Esophagus (tissue), 2 donors: ENCODE data around the gene CDC42EP2. TPM values are rescaled to one million over a fixed set of nuclear protein-coding genes. Genes with fewer than 3 reads are reported as not detected.
A peak's percentile ranks its signal among the peaks of the same experiment; 100 is the strongest.

Experiments
- H3K27ac ChIP-seq, 2 donors: one replicate each; pipeline ENCODE4 v1.5.1; 2013; ENCODE audit warnings: low read depth in 2 of 2, mild to moderate bottlenecking in 2 of 2, inconsistent platforms in 1 of 2, low read length in 1 of 2, moderate library complexity in 1 of 2
- H3K27me3 ChIP-seq, 2 donors: one replicate each; pipeline ENCODE4 v1.6.1; 2013; ENCODE audit warnings: low read length in 2 of 2, control low read depth in 1 of 2, mild to moderate bottlenecking in 1 of 2; ENCODE audit not compliant: insufficient read depth in 2 of 2, control insufficient read depth in 1 of 2
- H3K36me3 ChIP-seq, 2 donors: one replicate each; pipeline ENCODE4 v1.6.1; 2013; ENCODE audit warnings: low read length in 1 of 2; ENCODE audit not compliant: control insufficient read depth in 2 of 2, insufficient read depth in 2 of 2
- H3K4me1 ChIP-seq, 2 donors: one replicate each; pipeline ENCODE4 v1.6.1; 2013; ENCODE audit warnings: low read length in 1 of 2; ENCODE audit not compliant: control insufficient read depth in 2 of 2, insufficient read depth in 2 of 2
- H3K4me3 ChIP-seq, 2 donors: one replicate each; pipeline ENCODE4 v1.5.1; 2013; ENCODE audit warnings: low read length in 2 of 2, mild to moderate bottlenecking in 2 of 2, low read depth in 1 of 2, moderate library complexity in 1 of 2
- H3K9me3 ChIP-seq, 2 donors: one replicate each; pipeline ENCODE4 v1.6.1; 2013; ENCODE audit warnings: mild to moderate bottlenecking in 2 of 2, low read depth in 1 of 2, low read length in 1 of 2, moderate library complexity in 1 of 2; ENCODE audit not compliant: control insufficient read depth in 2 of 2, insufficient read depth in 1 of 2
- WGBS, 2 donors: extraction: QIAGEN DNeasy Blood & Tissue Kit; methylation state at CpG; one replicate each; pipeline ENCODE4 v1.1.7; 2013; 5-methylcytosine and 5-hydroxymethylcytosine counted together
- polyA plus RNA-seq, 2 donors: library from polyadenylated mRNA; stranded (reverse); fragments of 200-250 nt; gene quantifications; one replicate each; pipeline ENCODE4 v1.2.3, GENCODE V29; 2013
- donor health status: healthy with polysubstance abuse.
- donor health status: Bipolar disorder and iron deficiency.

CDC42EP2 gene
- polyA plus RNA-seq, 2 donors: 4.4 to 4.7 TPM

GRCh38 chr11:65307298-65308229 is 7.1 kb upstream of the CDC42EP2 start:
- WGBS, 2 donors: 85 to 87% methylated on average over 6 of the region's 6 CpGs

GRCh38 chr11:65308281-65308891 is 6.3 kb upstream of the CDC42EP2 start:
- WGBS, 2 donors: 30 to 53% methylated on average over 7 of the region's 7 CpGs
- peaks cover 0 to 2% of the 10 kb centered on the region in 2 donors for H3K4me1 ChIP-seq
- H3K9me3 ChIP-seq: no peaks in the 10 kb centered on the region
- peak overlapping the region; percentile 19 to 27 for H3K27ac ChIP-seq
- H3K36me3 ChIP-seq: peaks cover 0 to 3% of the 10 kb centered on the region in 2 donors
- H3K4me3 ChIP-seq: no peak overlapping the region
- no peaks in the 10 kb centered on the region for H3K27me3 ChIP-seq

More at GRCh38 chr11:65307298-65308229, 7.1 kb upstream of the CDC42EP2 start:
- no peaks in the 10 kb centered on the region for H3K9me3 ChIP-seq
- peaks cover 2% of the 10 kb centered on the region in 2 donors for H3K4me1 ChIP-seq
- no peaks in the 10 kb centered on the region for H3K27me3 ChIP-seq
- peak overlapping the region; percentile 13 to 19 for H3K27ac ChIP-seq
- peaks cover 0 to 3% of the 10 kb centered on the region in 2 donors for H3K36me3 ChIP-seq
- no peak overlapping the region for H3K4me3 ChIP-seq

- WGBS, 2 donors: 59 to 64% methylated on average over 5 of the region's 5 CpGs
- H3K4me1 ChIP-seq: peaks cover 0 to 4% of the 10 kb centered on the region in 2 donors
- no peaks in the 10 kb centered on the region for H3K36me3 ChIP-seq
- H3K4me3 ChIP-seq: no peak overlapping the region
- no peaks in the 10 kb centered on the region for H3K27me3 ChIP-seq
- peak overlapping the region in 1 of 2 donors; percentile 8 for H3K27ac ChIP-seq
- H3K9me3 ChIP-seq: no peaks in the 10 kb centered on the region
Measured at GRCh38 chr11:65309006-65309405, 5.7 kb upstream of the CDC42EP2 start.

GRCh38 chr11:65310215-65310614 is 4.5 kb upstream of the CDC42EP2 start:
- no peaks in the 10 kb centered on the region for H3K27me3 ChIP-seq
- H3K9me3 ChIP-seq: no peaks in the 10 kb centered on the region
- H3K4me3 ChIP-seq: no peak overlapping the region
- WGBS, 2 donors: 57 to 72% methylated on average over 10 of the region's 10 CpGs
- peaks cover 0 to 4% of the 10 kb centered on the region in 2 donors for H3K4me1 ChIP-seq
- no peak overlapping the region for H3K27ac ChIP-seq
- no peaks in the 10 kb centered on the region for H3K36me3 ChIP-seq

- WGBS, 2 donors: 33 to 56% methylated on average over 6 of the region's 6 CpGs
- Histone ChIP-seq H3K4me3 (no peak overlapping the region), H3K9me3 (no peaks in the 10 kb centered on the region), H3K36me3 (no peaks in the 10 kb centered on the region), H3K27ac (no peak overlapping the region), H3K4me1 (peaks cover 0 to 4% of the 10 kb centered on the region in 2 donors), H3K27me3 (no peaks in the 10 kb centered on the region)
Measured at GRCh38 chr11:65310736-65311135, 3.9 kb upstream of the CDC42EP2 start.

GRCh38 chr11:65311170-65311678 is 3.4 kb upstream of the CDC42EP2 start:
- Histone ChIP-seq H3K4me1 (peaks cover 0 to 4% of the 10 kb centered on the region in 2 donors), H3K27ac (no peak overlapping the region)
- 59 to 67% methylated on average over 5 of the region's 5 CpGs for WGBS, 2 donors

GRCh38 chr11:65315204-65315865 is 669 bp downstream of the CDC42EP2 start:
- Histone ChIP-seq H3K4me1 (peaks cover 0 to 13% of the 10 kb centered on the region in 2 donors), H3K4me3 (peak overlapping the region; percentile 67 to 91), H3K36me3 (no peaks in the 10 kb centered on the region), H3K27me3 (no peaks in the 10 kb centered on the region), H3K27ac (peak overlapping the region; percentile 92), H3K9me3 (no peaks in the 10 kb centered on the region)
- WGBS, 2 donors: 0 to 1% methylated on average over 58 to 59 of the region's 59 CpGs

More at GRCh38 chr11:65311170-65311678, 3.4 kb upstream of the CDC42EP2 start:
- no peak overlapping the region for H3K4me3 ChIP-seq
- no peaks in the 10 kb centered on the region for H3K27me3 ChIP-seq
- no peaks in the 10 kb centered on the region for H3K36me3 ChIP-seq
- H3K9me3 ChIP-seq: no peaks in the 10 kb centered on the region

- peak overlapping the region; percentile 77 to 92 for H3K27ac ChIP-seq
- no peaks in the 10 kb centered on the region for H3K9me3 ChIP-seq
- no peaks in the 10 kb centered on the region for H3K27me3 ChIP-seq
- 12 to 14% methylated on average over 8 of the region's 8 CpGs for WGBS, 2 donors
- peaks cover 0 to 13% of the 10 kb centered on the region in 2 donors for H3K4me1 ChIP-seq
- peak overlapping the region; percentile 67 to 91 for H3K4me3 ChIP-seq
- peaks cover 0 to 2% of the 10 kb centered on the region in 2 donors for H3K36me3 ChIP-seq
Measured at GRCh38 chr11:65315866-65316226, 1.2 kb downstream of the CDC42EP2 start.
